HG02798 (cell line): Measurements from ENCODE around the gene ADISSP.

Source experiments
- ATAC-seq: cut with Tn5 transposase; IDR thresholded peaks from one replicate; pipeline ENCODE4 v1.9.1; 2021; ENCODE audit warnings: mild to moderate bottlenecking; ENCODE audit not compliant: unreplicated experiment, poor library complexity

Gene ADISSP

GRCh38 chr20:3740615-3741301 is 26.8 kb downstream of the ADISSP start:
- ATAC-seq: no peak

GRCh38 chr20:3739926-3740451 is 27.6 kb downstream of the ADISSP start:
- no peak for ATAC-seq

- no peak for ATAC-seq
These were observed 28.3 kb downstream of the ADISSP start for GRCh38 chr20:3739054-3739925.

GRCh38 chr20:3738111-3739053 is 29.2 kb downstream of the ADISSP start:
- ATAC-seq: no peak

- no peak for ATAC-seq
These were observed 31.8 kb downstream of the ADISSP start for GRCh38 chr20:3735768-3736167.

GRCh38 chr20:3734111-3734843 is 33.3 kb downstream of the ADISSP start:
- ATAC-seq: no peak

- no peak for ATAC-seq
These were observed 34.2 kb downstream of the ADISSP start for GRCh38 chr20:3733119-3733995.

GRCh38 chr20:3732327-3733118 is 35.0 kb downstream of the ADISSP start, which contains the start of gene HSPA12B:
Gene HSPA12B, plus strand, starts transcription at chr20:3732685. Its CDS starts 5,990 bp downstream, at chr20:3738675.
- ATAC-seq: no peak

GRCh38 chr20:3731944-3732326 is 35.6 kb downstream of the ADISSP start:
- no peak for ATAC-seq

GRCh38 chr20:3730803-3731672 is 36.5 kb downstream of the ADISSP start:
- ATAC-seq: no peak

- ATAC-seq: no peak
These were observed 37.6 kb downstream of the ADISSP start for GRCh38 chr20:3729811-3730540.

- no peak for ATAC-seq
These were observed 38.2 kb downstream of the ADISSP start for GRCh38 chr20:3729378-3729777.

- ATAC-seq: no peak
These were observed 38.7 kb downstream of the ADISSP start for GRCh38 chr20:3728876-3729275.

- no peak for ATAC-seq
These were observed 39.2 kb downstream of the ADISSP start for GRCh38 chr20:3728354-3728753.

GRCh38 chr20:3727401-3728021 is 40.0 kb downstream of the ADISSP start:
- no peak for ATAC-seq

- no peak for ATAC-seq
These were observed 43.2 kb downstream of the ADISSP start for GRCh38 chr20:3724356-3724755.
